ENCODE measurements around the gene KDELR3. TPM values are rescaled to one million over a fixed set of nuclear protein-coding genes. Genes with fewer than 3 reads are reported as not detected.

The KDELR3 gene
- polyA plus RNA-seq, 3 donors: not detected

GRCh38 chr22:38482662-38483308, 14.9 kb downstream of the KDELR3 start:
- Mint-ChIP-seq H3K36me3 (peaks cover 62 to 73% of the 10 kb centered on the region in 2 donors), H3K27ac (no peak overlapping the region), H3K9me3 (no peaks in the 10 kb centered on the region), H3K4me1 (no peaks in the 10 kb centered on the region), H3K4me3 (no peak overlapping the region), H3K27me3 (ENCODE audit: low read depth in 3 of 3) (no peaks in the 10 kb centered on the region)
- H3K27ac ChIP-seq (ENCODE audit: low read depth in 1 of 2, low read length in 2 of 2): peak overlapping the region in 1 of 2 donors; percentile 3
- H3K36me3 ChIP-seq (replicated peaks in 1 of 2; ENCODE audit: control insufficient read depth in 1 of 2, insufficient read depth in 2 of 2, low read length in 2 of 2): peaks cover 61 to 78% of the 10 kb centered on the region in 2 donors
- H3K79me2 ChIP-seq (ENCODE audit: insufficient read depth, low read length): no peaks in the 10 kb centered on the region
- no peaks in the 10 kb centered on the region for H3K27me3 ChIP-seq (ENCODE audit: control insufficient read depth in 2 of 2, insufficient read depth in 2 of 2, low read length in 2 of 2)
- H3K4me2 ChIP-seq (replicated peaks; ENCODE audit: extremely low read depth, low read length, poor library complexity, severe bottlenecking): no peak overlapping the region
- H4K20me1 ChIP-seq (ENCODE audit: insufficient read depth, low read length): peaks cover 76% of the 10 kb centered on the region
- no peaks in the 10 kb centered on the region for H3K4me1 ChIP-seq (ENCODE audit: control insufficient read depth in 1 of 2, insufficient read depth in 2 of 2, low read length in 2 of 2)
- no peak overlapping the region for H2AFZ ChIP-seq (ENCODE audit: insufficient read depth, low read depth, low read length, poor library complexity, severe bottlenecking)
- H3K9ac ChIP-seq (ENCODE audit: insufficient read depth, low read length, poor library complexity, severe bottlenecking): no peak overlapping the region
- intact Hi-C loops (cut with micrococcal nuclease): no loop called here
- WGBS (ENCODE audit: insufficient coverage): 96% methylated on average over 4 of the region's 6 CpGs
- no peak overlapping the region for H3K4me3 ChIP-seq (replicated peaks in 1 of 3; ENCODE audit: low read depth in 2 of 3, low read length in 3 of 3)
- no peak for TF ChIP-seq CTCF (IDR thresholded peaks at IDR 0.05)
- no peaks in the 10 kb centered on the region for H3K9me3 ChIP-seq (replicated peaks in 1 of 2; ENCODE audit: control insufficient read depth in 1 of 2, insufficient read depth in 1 of 2, low read length in 2 of 2)
- no peak for DNase-seq

GRCh38 chr22:38484244-38484643, 16.3 kb downstream of the KDELR3 start:
- no CpG with 5 or more reads among the region's 1 CpG for WGBS (ENCODE audit: insufficient coverage)
- Histone ChIP-seq H3K79me2 (ENCODE audit: insufficient read depth, low read length) (peaks cover 3% of the 10 kb centered on the region), H3K9ac (ENCODE audit: insufficient read depth, low read length, poor library complexity, severe bottlenecking) (no peak overlapping the region), H4K20me1 (ENCODE audit: insufficient read depth, low read length) (peaks cover 91% of the 10 kb centered on the region), H3K27ac (ENCODE audit: low read depth in 1 of 2, low read length in 2 of 2) (no peak overlapping the region), H3K9me3 (replicated peaks in 1 of 2; ENCODE audit: control insufficient read depth in 1 of 2, insufficient read depth in 1 of 2, low read length in 2 of 2) (no peaks in the 10 kb centered on the region), H3K36me3 (replicated peaks in 1 of 2; ENCODE audit: control insufficient read depth in 1 of 2, insufficient read depth in 2 of 2, low read length in 2 of 2) (peaks cover 76 to 92% of the 10 kb centered on the region in 2 donors), H3K4me3 (replicated peaks in 1 of 3; ENCODE audit: low read depth in 2 of 3, low read length in 3 of 3) (no peak overlapping the region), H3K4me2 (replicated peaks; ENCODE audit: extremely low read depth, low read length, poor library complexity, severe bottlenecking) (no peak overlapping the region), H3K4me1 (ENCODE audit: control insufficient read depth in 1 of 2, insufficient read depth in 2 of 2, low read length in 2 of 2) (no peaks in the 10 kb centered on the region), H3K27me3 (ENCODE audit: control insufficient read depth in 2 of 2, insufficient read depth in 2 of 2, low read length in 2 of 2) (no peaks in the 10 kb centered on the region), H2AFZ (ENCODE audit: insufficient read depth, low read depth, low read length, poor library complexity, severe bottlenecking) (no peak overlapping the region)
- intact Hi-C loops (cut with micrococcal nuclease): no loop called here
- no peak for TF ChIP-seq CTCF (IDR thresholded peaks at IDR 0.05)
- no peak for DNase-seq
- Mint-ChIP-seq H3K27me3 (ENCODE audit: low read depth in 3 of 3) (no peaks in the 10 kb centered on the region), H3K36me3 (peaks cover 74 to 87% of the 10 kb centered on the region in 2 donors), H3K4me3 (no peak overlapping the region), H3K4me1 (no peaks in the 10 kb centered on the region), H3K9me3 (no peaks in the 10 kb centered on the region), H3K27ac (peak overlapping the region in 1 of 7 donors; percentile 44)
